ENCODE results near the gene DRC7. TPM values are rescaled to one million over a fixed set of nuclear protein-coding genes. Genes with fewer than 3 reads are reported as not detected.

DRC7 gene
- total RNA-seq, 1 experiment from 2014 or later = not detected

DNA sequence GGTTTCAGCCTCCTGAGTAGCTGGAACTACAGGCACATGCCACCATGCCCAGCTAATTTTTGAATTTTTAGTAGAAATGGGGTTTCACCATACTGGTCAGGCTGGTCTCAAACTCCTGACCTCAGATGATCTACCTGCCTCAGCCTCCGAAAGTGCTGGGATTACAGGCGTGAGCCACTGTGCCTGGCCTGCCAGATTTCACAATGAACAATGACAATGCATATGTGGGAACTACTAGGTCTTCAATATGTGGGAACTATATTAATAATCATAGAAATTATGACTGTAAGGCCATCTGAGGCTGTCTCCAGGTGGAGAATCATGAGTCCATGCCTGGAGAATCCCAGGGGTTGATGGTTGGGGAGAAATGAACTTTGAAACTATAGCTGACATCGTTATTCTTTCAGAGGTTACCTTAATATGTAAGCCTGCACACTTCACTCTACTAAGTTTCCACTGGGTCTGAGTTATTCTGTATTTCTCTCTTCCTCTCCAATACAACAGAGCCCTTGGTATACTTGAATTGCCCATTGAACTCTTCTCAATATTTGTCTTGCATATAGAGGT is 7.2 kb upstream of the DRC7 start:
- H3K36me3 ChIP-seq = no peaks in the 10 kb centered on the region
- H3K27me3 ChIP-seq (replicated peaks) = 0 out of 2 replicates have a peak, but pooled peaks cover 2% of the 10 kb centered on the region
- H3K27ac ChIP-seq = no peak overlapping the region
- H3K9me3 ChIP-seq (replicated peaks) = no peaks in the 10 kb centered on the region
- no peaks in the 10 kb centered on the region for H3K4me1 ChIP-seq (replicated peaks)
- DNase-seq (ENCODE audit: low read depth in 1 of 2, low spot score in 2 of 2) = no peak
- H3K4me3 ChIP-seq = no peak overlapping the region

DNA sequence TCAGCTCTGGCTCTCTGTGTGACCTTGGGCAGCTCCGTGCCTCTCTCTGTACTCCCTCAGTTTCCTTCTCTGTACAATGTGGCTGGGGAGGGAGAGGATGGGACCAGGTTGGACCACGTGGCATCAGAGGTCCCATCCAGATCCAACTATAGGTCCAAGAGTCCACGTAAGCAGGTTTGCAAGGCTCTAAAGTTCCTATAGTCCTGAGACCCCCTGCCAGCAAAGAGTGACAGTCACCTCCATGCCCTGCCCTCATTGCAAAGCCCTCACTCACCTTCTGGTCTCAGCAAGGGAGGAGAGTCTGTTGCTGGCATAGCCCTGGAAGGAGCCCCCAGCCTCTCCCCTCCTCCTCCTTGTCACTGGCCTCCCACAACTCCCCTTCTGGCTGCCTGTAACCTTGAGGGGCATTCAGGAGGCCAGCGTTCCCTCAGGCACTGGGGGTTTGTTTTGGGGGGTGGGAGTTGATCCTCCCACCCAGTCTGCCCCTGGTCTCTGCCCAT is 6.1 kb upstream of the DRC7 start:
- Histone ChIP-seq H3K36me3 (no peaks in the 10 kb centered on the region), H3K4me1 (replicated peaks) (no peaks in the 10 kb centered on the region), H3K27me3 (replicated peaks) (0 out of 2 replicates have a peak, but pooled peaks cover 2% of the 10 kb centered on the region), H3K9me3 (replicated peaks) (no peaks in the 10 kb centered on the region), H3K27ac (no peak overlapping the region), H3K4me3 (no peak overlapping the region)
- no peak for DNase-seq (ENCODE audit: low read depth in 1 of 2, low spot score in 2 of 2)

DNA sequence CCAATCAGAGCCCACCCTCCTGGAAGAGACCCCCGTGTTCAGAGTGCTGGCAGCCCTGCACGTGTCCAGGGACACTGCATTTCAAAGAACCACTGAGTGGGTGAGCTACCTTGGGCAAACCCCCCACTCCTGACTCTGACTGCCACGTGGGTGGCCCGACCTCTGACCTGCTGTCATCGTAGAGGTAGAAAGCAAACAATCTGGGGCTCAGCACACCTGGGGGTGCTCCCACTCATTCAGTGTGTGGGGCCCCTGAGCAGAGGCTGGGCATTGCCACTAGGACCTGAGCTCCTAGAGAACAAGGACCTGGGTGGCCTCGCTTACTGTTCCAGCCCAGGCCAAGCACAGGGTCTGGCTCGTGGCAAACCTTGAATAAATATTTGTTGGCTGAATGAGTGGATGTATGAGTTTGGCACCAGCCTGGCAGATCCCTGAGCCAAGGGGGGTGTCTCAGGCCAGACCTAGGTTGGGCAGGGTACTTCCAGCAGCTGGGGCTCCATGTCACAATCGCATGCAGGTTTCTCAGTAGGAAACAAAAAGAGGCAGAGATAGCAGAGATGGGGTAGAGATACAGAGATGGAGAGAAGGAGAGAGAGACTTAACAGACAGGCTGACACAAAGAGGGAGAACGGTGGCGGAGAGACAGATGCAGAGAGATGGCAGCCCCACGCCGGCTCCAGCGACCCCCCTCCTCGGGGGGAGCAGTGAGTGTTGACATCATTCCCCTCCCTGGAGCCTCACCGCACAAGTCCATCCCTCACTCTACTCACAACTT is 5.4 kb upstream of the DRC7 start:
- DNase-seq (ENCODE audit: low read depth in 1 of 2, low spot score in 2 of 2) = no peak
- H3K27me3 ChIP-seq (replicated peaks) = peaks cover 5% of the 10 kb centered on the region; the same call in 1 of the 2 replicates
- no peaks in the 10 kb centered on the region for H3K4me1 ChIP-seq (replicated peaks)
- no peak overlapping the region for H3K27ac ChIP-seq
- H3K9me3 ChIP-seq (replicated peaks) = no peaks in the 10 kb centered on the region
- H3K36me3 ChIP-seq = no peaks in the 10 kb centered on the region
- H3K4me3 ChIP-seq = no peak overlapping the region

DNA sequence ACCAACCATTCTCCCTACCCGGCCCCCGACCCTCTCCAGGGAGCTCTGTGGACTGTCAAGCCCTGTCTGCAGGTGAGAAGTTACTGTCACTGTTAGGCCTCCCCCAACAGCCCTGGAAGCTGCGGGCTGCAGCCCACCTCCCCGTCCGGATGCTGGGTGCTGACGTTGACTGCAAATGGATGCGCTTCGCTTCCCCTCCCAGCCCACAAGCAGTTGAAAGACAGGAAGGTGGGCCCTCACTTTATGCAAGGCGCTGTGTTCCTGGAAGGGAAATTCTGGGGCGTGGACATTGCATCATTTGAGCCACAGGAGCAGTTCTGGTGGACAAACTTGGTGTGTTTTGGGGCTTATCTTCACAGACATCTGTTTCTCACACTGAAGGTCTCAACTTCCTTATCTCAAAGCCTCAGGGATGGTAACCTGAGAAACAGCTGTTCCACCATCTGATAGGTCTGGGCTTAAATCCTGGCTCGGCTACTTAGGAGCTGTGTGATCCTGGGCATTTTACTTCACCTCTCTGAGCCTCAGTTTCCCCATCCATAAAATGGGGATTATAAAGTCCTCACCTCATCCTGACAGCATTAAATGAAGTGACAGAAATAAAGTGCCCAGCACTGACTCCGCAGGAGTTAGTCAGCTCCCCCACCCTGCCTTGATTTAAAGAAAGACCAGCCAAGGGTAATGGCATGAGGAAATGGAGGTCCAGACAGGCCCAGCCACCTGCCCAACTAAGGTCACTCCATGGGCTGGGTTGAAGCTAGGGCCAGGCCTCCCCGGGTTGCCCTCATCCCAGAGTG is 4.6 kb upstream of the DRC7 start:
- Histone ChIP-seq H3K36me3 (no peaks in the 10 kb centered on the region), H3K27ac (no peak overlapping the region), H3K4me1 (replicated peaks) (no peaks in the 10 kb centered on the region), H3K4me3 (no peak overlapping the region), H3K27me3 (replicated peaks) (peaks cover 5% of the 10 kb centered on the region; the same call in 1 of the 2 replicates), H3K9me3 (replicated peaks) (no peaks in the 10 kb centered on the region)
- DNase-seq (ENCODE audit: low read depth in 1 of 2, low spot score in 2 of 2) = no peak

DNA sequence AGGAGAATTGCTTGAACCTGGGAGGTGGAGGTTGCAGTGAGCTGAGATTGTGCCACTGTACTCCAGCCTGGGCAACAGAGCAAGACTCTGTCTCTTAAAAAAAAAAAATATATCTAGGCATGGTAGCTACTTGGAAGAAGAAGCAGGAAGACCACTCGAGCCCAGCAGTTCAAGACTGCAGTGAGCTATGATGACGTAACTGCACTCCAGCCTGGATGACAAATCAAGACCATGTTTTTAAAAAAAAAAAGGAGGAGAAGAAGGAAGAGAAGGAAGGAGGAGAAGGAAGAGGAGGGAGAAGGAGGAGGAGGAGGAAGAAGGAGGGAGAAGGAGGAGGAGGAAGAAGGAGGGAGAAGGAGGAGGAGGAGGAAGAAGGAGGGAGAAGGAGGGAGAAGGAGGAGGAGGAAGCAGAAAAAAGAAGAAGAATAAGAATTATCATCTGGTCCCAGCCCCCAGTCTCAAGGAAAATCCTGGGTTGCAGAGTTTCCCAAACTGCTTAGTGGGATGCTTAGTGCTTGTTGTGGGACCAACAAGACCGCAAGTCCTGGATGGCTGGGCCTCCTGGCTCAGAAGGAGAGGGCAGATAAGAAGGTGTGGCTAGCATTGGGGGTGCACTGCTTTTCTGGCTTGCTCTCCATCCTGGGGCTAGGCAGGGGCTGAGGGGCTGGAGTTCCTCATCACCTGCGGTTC is 3.7 kb upstream of the DRC7 start:
- H3K27me3 ChIP-seq (replicated peaks) = peaks cover 5% of the 10 kb centered on the region; the same call in 1 of the 2 replicates
- DNase-seq (ENCODE audit: low read depth in 1 of 2, low spot score in 2 of 2) = no peak
- H3K4me3 ChIP-seq = no peak overlapping the region
- H3K27ac ChIP-seq = no peak overlapping the region
- no peaks in the 10 kb centered on the region for H3K9me3 ChIP-seq (replicated peaks)
- no peaks in the 10 kb centered on the region for H3K4me1 ChIP-seq (replicated peaks)
- no peaks in the 10 kb centered on the region for H3K36me3 ChIP-seq

DNA sequence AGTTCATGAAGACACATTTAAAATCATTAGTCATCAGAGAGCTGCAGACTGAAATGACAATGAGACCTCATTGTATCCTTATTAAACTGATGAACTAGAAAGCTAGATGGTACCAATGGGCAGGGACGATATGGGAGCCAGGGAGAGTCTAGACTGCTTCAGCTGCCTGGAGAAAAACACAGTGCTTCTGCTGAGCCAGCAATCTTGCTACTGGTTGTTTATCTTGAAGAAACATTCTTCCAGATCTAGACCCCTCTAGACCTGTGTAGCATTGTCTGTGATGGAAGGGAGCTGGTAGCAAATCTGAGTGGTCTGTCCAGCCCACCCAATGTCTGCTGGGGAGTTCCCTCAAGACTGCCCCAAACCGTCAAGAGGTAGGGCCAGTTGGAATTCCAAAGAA is 2.0 kb upstream of the DRC7 start:
- Histone ChIP-seq H3K27ac (no peak overlapping the region), H3K4me3 (no peak overlapping the region), H3K4me1 (replicated peaks) (no peaks in the 10 kb centered on the region), H3K9me3 (replicated peaks) (no peaks in the 10 kb centered on the region), H3K36me3 (no peaks in the 10 kb centered on the region), H3K27me3 (replicated peaks) (peaks cover 3% of the 10 kb centered on the region; the same call in 1 of the 2 replicates)
- no peak for DNase-seq (ENCODE audit: low read depth in 1 of 2, low spot score in 2 of 2)

DNA sequence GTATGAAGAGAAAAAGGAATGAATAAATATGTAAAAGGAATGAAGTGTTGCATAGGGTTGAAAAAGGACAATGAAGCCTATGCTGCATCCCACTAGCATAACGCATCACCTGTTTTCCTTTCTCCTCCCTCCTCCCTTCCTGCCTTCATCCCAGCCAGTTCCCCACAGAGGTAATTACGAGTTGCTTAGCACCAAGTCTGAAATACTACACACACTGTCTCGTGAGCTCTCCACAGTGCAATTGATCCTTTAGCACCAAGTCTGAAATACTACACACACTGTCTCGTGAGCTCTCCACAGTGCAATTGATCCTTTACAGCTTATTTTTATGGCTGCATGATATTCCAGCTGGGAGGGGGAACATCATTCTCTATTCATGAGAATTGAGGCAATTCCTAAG is 1.1 kb upstream of the DRC7 start:
- Histone ChIP-seq H3K36me3 (no peaks in the 10 kb centered on the region), H3K4me1 (replicated peaks) (no peaks in the 10 kb centered on the region)

DNA sequence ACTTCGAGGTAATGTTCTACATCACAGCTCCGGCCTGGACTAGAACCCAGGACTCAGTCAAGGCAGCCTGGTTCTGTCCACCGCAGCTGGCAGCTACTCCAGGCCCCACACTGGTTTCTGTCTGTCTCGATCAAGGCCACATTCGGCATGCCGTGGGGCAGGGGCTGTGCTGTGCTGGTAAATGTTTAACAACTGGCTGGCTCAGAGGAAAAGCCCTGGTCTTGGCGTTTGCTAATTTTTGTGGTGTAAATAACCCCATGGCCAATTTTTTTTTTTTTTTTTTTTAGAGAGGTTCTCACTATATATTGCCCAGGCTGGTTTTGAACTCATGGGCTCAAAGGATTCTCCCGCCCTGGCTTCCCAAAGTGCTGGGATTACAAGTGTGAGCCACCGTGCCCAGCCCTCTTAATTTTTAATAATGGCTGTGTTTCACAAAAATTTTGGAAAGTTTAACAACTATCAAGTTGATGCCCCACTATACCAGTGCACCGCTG is 328 bp upstream of the DRC7 start:
- no peak overlapping the region for H3K27ac ChIP-seq
- H3K27me3 ChIP-seq (replicated peaks) = peaks cover 3% of the 10 kb centered on the region; the same call in 1 of the 2 replicates
- H3K4me1 ChIP-seq (replicated peaks) = no peaks in the 10 kb centered on the region
- no peaks in the 10 kb centered on the region for H3K9me3 ChIP-seq (replicated peaks)
- no peak overlapping the region for H3K4me3 ChIP-seq
- H3K36me3 ChIP-seq = no peaks in the 10 kb centered on the region
- DNase-seq (ENCODE audit: low read depth in 1 of 2, low spot score in 2 of 2) = no peak

More for the DNA sequence above, 1.1 kb upstream of the DRC7 start:
- Histone ChIP-seq H3K9me3 (replicated peaks) (no peaks in the 10 kb centered on the region), H3K4me3 (no peak overlapping the region), H3K27me3 (replicated peaks) (peaks cover 3% of the 10 kb centered on the region; the same call in 1 of the 2 replicates), H3K27ac (no peak overlapping the region)
- no peak for DNase-seq (ENCODE audit: low read depth in 1 of 2, low spot score in 2 of 2)

DNA sequence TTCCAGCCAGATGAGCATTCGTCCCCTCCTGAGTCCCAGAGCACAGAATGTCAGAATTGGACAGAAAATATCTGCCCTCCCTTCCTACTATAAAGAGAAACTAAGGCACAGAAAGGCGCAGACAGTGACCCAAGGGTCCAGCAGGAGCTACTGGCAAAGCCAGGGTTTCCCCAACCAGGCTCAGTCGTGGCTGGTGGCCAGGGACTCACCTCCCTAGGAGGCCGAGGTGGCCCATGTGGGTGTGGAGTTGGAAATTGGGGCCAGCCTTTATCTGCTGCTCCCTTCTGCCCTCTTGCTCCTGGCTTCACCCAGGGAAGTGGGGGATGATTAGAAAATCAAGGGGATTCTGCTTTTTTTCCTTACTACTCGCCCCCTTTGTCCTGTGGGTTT is 1.1 kb downstream of the DRC7 start:
- H3K9me3 ChIP-seq (replicated peaks) = no peaks in the 10 kb centered on the region
- peaks cover 3% of the 10 kb centered on the region; the same call in 1 of the 2 replicates for H3K27me3 ChIP-seq (replicated peaks)
- H3K4me3 ChIP-seq = no peak overlapping the region
- no peak overlapping the region for H3K27ac ChIP-seq
- no peaks in the 10 kb centered on the region for H3K4me1 ChIP-seq (replicated peaks)
- DNase-seq (ENCODE audit: low read depth in 1 of 2, low spot score in 2 of 2) = no peak
- H3K36me3 ChIP-seq = no peaks in the 10 kb centered on the region

DNA sequence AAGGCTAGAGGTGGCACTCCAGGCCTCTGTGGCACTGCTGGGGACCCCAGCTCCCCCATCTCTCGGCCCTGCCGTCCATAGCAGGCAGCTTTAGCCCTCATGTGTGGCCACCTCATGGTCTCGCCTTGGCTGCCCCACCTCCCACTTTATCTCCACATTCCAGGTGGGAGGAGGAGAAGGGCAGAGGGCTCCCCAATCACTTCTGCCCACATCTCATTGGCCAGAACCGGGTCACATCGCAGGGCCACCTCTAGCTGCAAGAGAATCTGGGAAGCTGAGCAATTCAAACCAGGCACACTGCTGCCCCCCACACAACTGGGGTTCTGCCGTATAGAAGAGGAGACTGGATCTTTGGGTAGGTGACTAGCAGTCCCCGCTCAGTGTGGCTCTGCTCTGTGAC is 1.6 kb downstream of the DRC7 start:
- Histone ChIP-seq H3K9me3 (replicated peaks) (no peaks in the 10 kb centered on the region), H3K27ac (no peak overlapping the region), H3K36me3 (no peaks in the 10 kb centered on the region), H3K4me1 (replicated peaks) (no peaks in the 10 kb centered on the region), H3K27me3 (replicated peaks) (peaks cover 3% of the 10 kb centered on the region; the same call in 1 of the 2 replicates), H3K4me3 (no peak overlapping the region)
- DNase-seq (ENCODE audit: low read depth in 1 of 2, low spot score in 2 of 2) = no peak

DNA sequence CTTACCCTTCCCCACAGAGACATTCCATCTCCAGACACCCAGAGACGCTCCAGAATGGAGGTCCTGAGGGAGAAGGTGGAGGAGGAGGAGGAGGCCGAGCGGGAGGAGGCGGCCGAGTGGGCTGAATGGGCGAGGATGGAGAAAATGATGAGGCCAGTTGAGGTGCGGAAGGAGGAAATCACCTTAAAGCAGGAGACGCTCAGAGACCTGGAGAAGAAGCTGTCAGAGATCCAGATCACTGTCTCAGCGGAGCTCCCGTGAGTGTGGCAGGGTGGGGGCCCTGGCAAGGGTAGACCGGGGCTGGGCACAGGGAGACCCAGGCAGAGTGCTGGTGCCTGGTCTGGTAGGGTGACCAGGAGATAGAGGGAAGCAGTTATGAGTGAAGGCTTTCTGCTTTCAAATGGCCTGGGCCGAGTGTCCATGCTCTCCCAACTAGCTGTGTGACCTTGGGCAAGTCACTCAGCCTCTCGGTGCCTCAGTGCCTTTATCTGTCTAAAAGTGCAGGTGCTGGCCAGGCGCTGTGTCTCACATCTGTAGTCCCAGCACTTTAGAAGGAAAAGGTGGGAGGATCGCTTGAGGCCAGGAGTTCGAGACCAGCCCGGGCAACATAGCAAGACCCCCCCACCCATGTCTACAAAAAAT is 3.4 kb downstream of the DRC7 start:
- H3K27ac ChIP-seq = no peak overlapping the region
- no peak overlapping the region for H3K4me3 ChIP-seq
- DNase-seq (ENCODE audit: low read depth in 1 of 2, low spot score in 2 of 2) = no peak
- no peaks in the 10 kb centered on the region for H3K4me1 ChIP-seq (replicated peaks)
- no peaks in the 10 kb centered on the region for H3K9me3 ChIP-seq (replicated peaks)
- peaks cover 3% of the 10 kb centered on the region; the same call in 1 of the 2 replicates for H3K27me3 ChIP-seq (replicated peaks)
- no peaks in the 10 kb centered on the region for H3K36me3 ChIP-seq

DNA sequence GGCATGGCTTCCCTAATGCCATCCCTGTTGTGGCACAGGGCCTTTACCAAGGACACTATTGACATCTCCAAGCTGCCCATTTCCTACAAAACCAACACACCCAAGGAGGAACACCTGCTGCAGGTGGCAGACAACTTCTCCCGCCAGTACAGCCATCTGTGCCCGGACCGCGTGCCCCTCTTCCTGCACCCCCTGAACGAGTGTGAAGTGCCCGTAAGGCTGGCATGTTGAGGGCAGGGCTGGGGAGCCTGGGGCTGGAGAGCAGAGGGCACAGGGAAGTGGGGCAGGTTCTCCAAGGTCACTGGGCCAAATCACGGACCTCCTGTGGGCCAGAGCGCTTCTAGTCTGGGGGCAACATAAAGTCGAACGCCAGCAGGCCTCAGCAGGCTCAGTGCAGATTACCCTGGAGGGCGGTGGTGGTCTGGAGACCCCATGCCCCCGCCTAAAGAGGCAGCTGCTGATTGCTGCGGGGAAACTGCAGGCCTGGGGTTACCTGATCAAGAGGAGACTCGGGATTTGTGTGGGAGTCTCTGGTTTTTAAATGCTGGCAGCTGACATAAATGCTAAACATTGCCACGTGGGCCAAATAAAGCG is 4.3 kb downstream of the DRC7 start:
- Histone ChIP-seq H3K27ac (no peak overlapping the region), H3K27me3 (replicated peaks) (peaks cover 3% of the 10 kb centered on the region; the same call in 1 of the 2 replicates), H3K9me3 (replicated peaks) (no peaks in the 10 kb centered on the region), H3K4me1 (replicated peaks) (no peaks in the 10 kb centered on the region), H3K36me3 (no peaks in the 10 kb centered on the region), H3K4me3 (no peak overlapping the region)
- no peak for DNase-seq (ENCODE audit: low read depth in 1 of 2, low spot score in 2 of 2)

All from SJSA1 (cell line).